OCI-LY3 (cell line): ENCODE measurements around the gene TRABD2B.

Experiments used
- CTCF ChIP-seq: fragments of 200-600, 300-600 bp; sonication (generic); IDR thresholded peaks from 2 replicates; pipeline ENCODE4 v1.5.1; 2014; ENCODE audit warnings: antibody characterized with exemption, low read length, low read depth
- EZH2phosphoT487 ChIP-seq: fragments of 200-600 bp; shearing (Covaris generic); IDR thresholded peaks from 2 replicates; pipeline ENCODE4 v1.6.1; 2018; ENCODE audit warnings: antibody characterized with exemption, mixed run types, low read depth

GRCh38 chr1:47913225-47913823 lies 83.9 kb downstream of the TRABD2B start:
- no peak for TF ChIP-seq EZH2phosphoT487
- no peak for TF ChIP-seq CTCF
